WTC11 (cell line): Measurements from ENCODE around the gene SGF29. TPM values are rescaled to one million over a fixed set of nuclear protein-coding genes. Genes with fewer than 3 reads are reported as not detected.

ENCODE experiments used
- ATAC-seq: fragments of 200-7000 bp; cut with Tn5 transposase; 2 replicates; pipeline ENCODE4 v1.10.0; 2021; ENCODE audit warnings: mild to moderate bottlenecking, moderate library complexity
- CTCF ChIA-PET: fragments of 300-600 bp; sonication (Branson Sonifier 250); formaldehyde crosslinking; loops from one replicate; lab custom pipeline; 2021; ENCODE audit warnings: antibody characterized with exemption; lab: Charles Lee
- POLR2A ChIA-PET: fragments of 350-600 bp; sonication (Branson Sonifier 250); formaldehyde crosslinking; loops from one replicate; lab custom pipeline; 2021; ENCODE audit warnings: antibody characterized with exemption; lab: Charles Lee
- DNase-seq: peaks from one replicate; pipeline ENCODE4 v3.0.0; 2021; ENCODE audit warnings: low spot score
- H3K27ac Mint-ChIP-seq: 2 replicates; pipeline ENCODE4 v1.8.0; 2021; ENCODE audit warnings: mixed read lengths
- H3K27me3 Mint-ChIP-seq: 2 replicates; pipeline ENCODE4 v1.8.0; 2021; ENCODE audit warnings: low read depth, mild to moderate bottlenecking, moderate library complexity, mixed read lengths
- H3K36me3 Mint-ChIP-seq: 2 replicates; pipeline ENCODE4 v1.8.0; 2021; ENCODE audit warnings: mixed read lengths
- H3K4me1 Mint-ChIP-seq: 2 replicates; pipeline ENCODE4 v1.8.0; 2022; ENCODE audit warnings: mixed read lengths
- H3K4me3 Mint-ChIP-seq: 2 replicates; pipeline ENCODE4 v1.8.0; 2021; ENCODE audit warnings: mild to moderate bottlenecking, moderate library complexity, mixed read lengths
- H3K9me3 Mint-ChIP-seq: 2 replicates; pipeline ENCODE4 v1.8.0; 2021; ENCODE audit warnings: mixed read lengths
- CREB1 ChIP-seq: sonication (generic); formaldehyde crosslinking; IDR thresholded peaks from 2 replicates; pipeline ENCODE4 v1.8.0; 2023; ENCODE audit warnings: mild to moderate bottlenecking, missing genetic modification reagents
- ESRRA ChIP-seq: sonication (generic); formaldehyde crosslinking; IDR thresholded peaks from 2 replicates; pipeline ENCODE4 v1.8.1; 2022; ENCODE audit warnings: mild to moderate bottlenecking, missing genetic modification reagents, borderline replicate concordance
- FOXP1 ChIP-seq: sonication (generic); formaldehyde crosslinking; IDR thresholded peaks from 2 replicates; pipeline ENCODE4 v1.8.0; 2022; ENCODE audit warnings: missing genetic modification reagents, mild to moderate bottlenecking, moderate library complexity, borderline replicate concordance
- GABPB1 ChIP-seq: sonication (generic); formaldehyde crosslinking; IDR thresholded peaks from 2 replicates; pipeline ENCODE4 v1.8.1; 2023; ENCODE audit warnings: mild to moderate bottlenecking, missing genetic modification reagents
- JAZF1 ChIP-seq: fragments of 250-450 bp; sonication (Bioruptor Pico); IDR thresholded peaks from 2 replicates; pipeline ENCODE4 v1.9.0; 2021; ENCODE audit warnings: moderate library complexity, mild to moderate bottlenecking, inconsistent platforms
- NFE2L1 ChIP-seq: sonication (generic); formaldehyde crosslinking; IDR thresholded peaks from 2 replicates; pipeline ENCODE4 v1.8.1; 2023; ENCODE audit warnings: missing genetic modification reagents
- RELA ChIP-seq: sonication (generic); formaldehyde crosslinking; IDR thresholded peaks from 2 replicates; pipeline ENCODE4 v1.8.1; 2022; ENCODE audit warnings: missing genetic modification reagents, mild to moderate bottlenecking, borderline replicate concordance
- SP1 ChIP-seq: sonication (generic); formaldehyde crosslinking; conservative IDR thresholded peaks from 2 replicates; pipeline ENCODE4 v1.8.1; 2022; ENCODE audit warnings: missing genetic modification reagents
- TCF7 ChIP-seq: sonication (generic); formaldehyde crosslinking; IDR thresholded peaks from 2 replicates; pipeline ENCODE4 v1.8.0; 2022; ENCODE audit warnings: mild to moderate bottlenecking, low read depth, missing genetic modification reagents, moderate library complexity
- TP53 ChIP-seq: sonication (generic); formaldehyde crosslinking; IDR thresholded peaks from 2 replicates; pipeline ENCODE4 v1.8.1; 2023; ENCODE audit warnings: mild to moderate bottlenecking, missing genetic modification reagents
- ZNF416 ChIP-seq: fragments of 250-450 bp; sonication (Bioruptor Pico); IDR thresholded peaks from 2 replicates; pipeline ENCODE4 v1.9.0; 2021; ENCODE audit warnings: mild to moderate bottlenecking, inconsistent platforms
- total RNA-seq: library from RNA; stranded (reverse); gene quantifications from 3 replicates; pipeline ENCODE4 v1.2.3, GENCODE V29; 2021
- TF ChIP-seq, protein P1 (sequence below): sonication (generic); formaldehyde crosslinking; IDR thresholded peaks from 2 replicates; pipeline ENCODE4 v1.8.0; 2022; ENCODE audit warnings: missing genetic modification reagents
- TF ChIP-seq, protein P2 (sequence below): fragments of 250-450 bp; sonication (Bioruptor Pico); IDR thresholded peaks from 2 replicates; pipeline ENCODE4 v1.8.0; 2021; ENCODE audit warnings: mild to moderate bottlenecking
- TF ChIP-seq, protein P3 (sequence below): sonication (generic); formaldehyde crosslinking; IDR thresholded peaks from 2 replicates; pipeline ENCODE4 v1.8.1; 2022; ENCODE audit warnings: low read depth, missing genetic modification reagents, borderline replicate concordance
- TF ChIP-seq, protein P4 (sequence below): fragments of 200-600 bp; IDR thresholded peaks from 2 replicates; pipeline ENCODE4 v1.8.0; 2022; ENCODE audit warnings: antibody characterized with exemption
- TF ChIP-seq, protein P5 (sequence below): sonication (generic); formaldehyde crosslinking; IDR thresholded peaks from 2 replicates; pipeline ENCODE4 v1.8.1; 2023; ENCODE audit warnings: mild to moderate bottlenecking, missing genetic modification reagents
- TF ChIP-seq, protein P6 (sequence below): sonication (generic); formaldehyde crosslinking; IDR thresholded peaks from 2 replicates; pipeline ENCODE4 v1.8.0; 2022; ENCODE audit warnings: mild to moderate bottlenecking, missing genetic modification reagents
- TF ChIP-seq, protein P7 (sequence below): sonication (generic); formaldehyde crosslinking; IDR thresholded peaks from 2 replicates; pipeline ENCODE4 v1.8.1; 2023; ENCODE audit warnings: mild to moderate bottlenecking, missing genetic modification reagents, moderate library complexity
- TF ChIP-seq, protein P8 (sequence below): sonication (generic); formaldehyde crosslinking; IDR thresholded peaks from 2 replicates; pipeline ENCODE4 v1.8.1; 2023; ENCODE audit warnings: mild to moderate bottlenecking, moderate library complexity, missing genetic modification reagents

SGF29 gene
- total RNA-seq, 1 experiment from 2014 or later: 15.0 TPM

DNA sequence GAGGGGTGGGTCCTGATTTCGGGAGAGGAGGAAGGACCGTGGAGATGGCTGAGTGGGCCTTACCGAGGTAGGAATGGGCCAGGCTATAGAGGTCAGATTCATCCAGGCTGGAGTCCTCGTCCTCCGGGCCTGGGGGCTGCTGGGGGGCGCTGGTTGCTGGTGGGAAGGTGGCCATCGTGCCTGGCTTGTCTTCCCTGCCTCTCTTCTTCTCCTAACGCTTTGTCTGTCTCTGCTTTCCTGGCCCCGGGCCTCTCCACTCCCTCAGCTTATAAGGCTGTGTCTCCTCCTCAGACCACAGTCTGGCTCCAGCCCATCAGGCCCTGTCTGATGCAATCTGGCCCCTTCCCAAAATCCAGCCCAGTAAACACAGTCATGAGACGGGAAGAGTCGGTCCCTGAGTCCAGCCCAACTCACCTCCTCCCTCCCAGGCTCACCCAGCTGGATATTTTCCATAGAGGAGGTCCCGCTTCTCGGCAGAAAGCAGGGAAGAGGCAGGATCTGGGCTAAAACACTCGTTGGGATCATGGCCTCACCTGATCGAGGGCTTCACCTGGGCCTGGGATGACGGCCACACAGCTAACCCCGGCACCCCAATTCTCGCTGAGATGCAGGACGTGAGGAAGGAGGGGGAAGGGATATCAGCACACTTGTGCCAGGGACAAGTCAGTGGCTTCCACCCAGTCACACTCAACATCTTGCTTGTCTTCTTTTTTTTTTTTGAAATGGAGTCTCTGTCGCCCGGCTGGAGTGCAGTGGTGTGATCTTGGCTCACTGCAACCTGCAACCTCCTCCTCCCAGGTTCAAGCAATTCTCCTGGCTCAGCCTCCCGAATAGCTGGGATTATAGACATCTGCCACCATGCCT lies 14.8 kb upstream of the SGF29 start, which contains the start of gene NUPR1:
Gene NUPR1 (minus strand): TSS at position 242 of the 864 bp plus-strand sequence. CDS start 67 bp downstream, at position 175.
- Mint-ChIP-seq H3K9me3 (no peaks in the 10 kb centered on the region), H3K4me3 (no peak within 1 kb of the TSS), H3K27ac (peak within 1 kb of the TSS; percentile 25; the same call in 1 of the 2 replicates), H3K36me3 (no peaks in the 10 kb centered on the region), H3K27me3 (no peaks in the 10 kb centered on the region; the same call in 1 of the 2 replicates), H3K4me1 (no peaks in the 10 kb centered on the region)
- DNase-seq (peak; percentile 14), ATAC-seq (peak; percentile 38)
- CTCF ChIA-PET: no interaction called here
- POLR2A ChIA-PET: interaction anchor here (0.6 kb wide), 1 partner anchor 10 kb away, joined by 3 read pairs; no protein-coding TSS in a partner anchor
- no peak for TF ChIP-seq FOXP1
- no peak for TF ChIP-seq CREB1 (CRISPR knock-in tag)
- TF ChIP-seq, protein P1, sequence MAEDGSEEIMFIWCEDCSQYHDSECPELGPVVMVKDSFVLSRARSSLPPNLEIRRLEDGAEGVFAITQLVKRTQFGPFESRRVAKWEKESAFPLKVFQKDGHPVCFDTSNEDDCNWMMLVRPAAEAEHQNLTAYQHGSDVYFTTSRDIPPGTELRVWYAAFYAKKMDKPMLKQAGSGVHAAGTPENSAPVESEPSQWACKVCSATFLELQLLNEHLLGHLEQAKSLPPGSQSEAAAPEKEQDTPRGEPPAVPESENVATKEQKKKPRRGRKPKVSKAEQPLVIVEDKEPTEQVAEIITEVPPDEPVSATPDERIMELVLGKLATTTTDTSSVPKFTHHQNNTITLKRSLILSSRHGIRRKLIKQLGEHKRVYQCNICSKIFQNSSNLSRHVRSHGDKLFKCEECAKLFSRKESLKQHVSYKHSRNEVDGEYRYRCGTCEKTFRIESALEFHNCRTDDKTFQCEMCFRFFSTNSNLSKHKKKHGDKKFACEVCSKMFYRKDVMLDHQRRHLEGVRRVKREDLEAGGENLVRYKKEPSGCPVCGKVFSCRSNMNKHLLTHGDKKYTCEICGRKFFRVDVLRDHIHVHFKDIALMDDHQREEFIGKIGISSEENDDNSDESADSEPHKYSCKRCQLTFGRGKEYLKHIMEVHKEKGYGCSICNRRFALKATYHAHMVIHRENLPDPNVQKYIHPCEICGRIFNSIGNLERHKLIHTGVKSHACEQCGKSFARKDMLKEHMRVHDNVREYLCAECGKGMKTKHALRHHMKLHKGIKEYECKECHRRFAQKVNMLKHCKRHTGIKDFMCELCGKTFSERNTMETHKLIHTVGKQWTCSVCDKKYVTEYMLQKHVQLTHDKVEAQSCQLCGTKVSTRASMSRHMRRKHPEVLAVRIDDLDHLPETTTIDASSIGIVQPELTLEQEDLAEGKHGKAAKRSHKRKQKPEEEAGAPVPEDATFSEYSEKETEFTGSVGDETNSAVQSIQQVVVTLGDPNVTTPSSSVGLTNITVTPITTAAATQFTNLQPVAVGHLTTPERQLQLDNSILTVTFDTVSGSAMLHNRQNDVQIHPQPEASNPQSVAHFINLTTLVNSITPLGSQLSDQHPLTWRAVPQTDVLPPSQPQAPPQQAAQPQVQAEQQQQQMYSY (CRISPR knock-in tag): no peak
- no peak for TF ChIP-seq RELA (CRISPR knock-in tag)
- TF ChIP-seq, protein P2, sequence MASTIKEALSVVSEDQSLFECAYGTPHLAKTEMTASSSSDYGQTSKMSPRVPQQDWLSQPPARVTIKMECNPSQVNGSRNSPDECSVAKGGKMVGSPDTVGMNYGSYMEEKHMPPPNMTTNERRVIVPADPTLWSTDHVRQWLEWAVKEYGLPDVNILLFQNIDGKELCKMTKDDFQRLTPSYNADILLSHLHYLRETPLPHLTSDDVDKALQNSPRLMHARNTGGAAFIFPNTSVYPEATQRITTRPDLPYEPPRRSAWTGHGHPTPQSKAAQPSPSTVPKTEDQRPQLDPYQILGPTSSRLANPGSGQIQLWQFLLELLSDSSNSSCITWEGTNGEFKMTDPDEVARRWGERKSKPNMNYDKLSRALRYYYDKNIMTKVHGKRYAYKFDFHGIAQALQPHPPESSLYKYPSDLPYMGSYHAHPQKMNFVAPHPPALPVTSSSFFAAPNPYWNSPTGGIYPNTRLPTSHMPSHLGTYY (CRISPR knock-in tag): no peak
- TF ChIP-seq, protein P3, sequence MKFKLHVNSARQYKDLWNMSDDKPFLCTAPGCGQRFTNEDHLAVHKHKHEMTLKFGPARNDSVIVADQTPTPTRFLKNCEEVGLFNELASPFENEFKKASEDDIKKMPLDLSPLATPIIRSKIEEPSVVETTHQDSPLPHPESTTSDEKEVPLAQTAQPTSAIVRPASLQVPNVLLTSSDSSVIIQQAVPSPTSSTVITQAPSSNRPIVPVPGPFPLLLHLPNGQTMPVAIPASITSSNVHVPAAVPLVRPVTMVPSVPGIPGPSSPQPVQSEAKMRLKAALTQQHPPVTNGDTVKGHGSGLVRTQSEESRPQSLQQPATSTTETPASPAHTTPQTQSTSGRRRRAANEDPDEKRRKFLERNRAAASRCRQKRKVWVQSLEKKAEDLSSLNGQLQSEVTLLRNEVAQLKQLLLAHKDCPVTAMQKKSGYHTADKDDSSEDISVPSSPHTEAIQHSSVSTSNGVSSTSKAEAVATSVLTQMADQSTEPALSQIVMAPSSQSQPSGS (CRISPR knock-in tag): no peak
- peak; percentile 100 for TF ChIP-seq GABPB1
- TF ChIP-seq, all 79 proteins: peak for 1

DNA sequence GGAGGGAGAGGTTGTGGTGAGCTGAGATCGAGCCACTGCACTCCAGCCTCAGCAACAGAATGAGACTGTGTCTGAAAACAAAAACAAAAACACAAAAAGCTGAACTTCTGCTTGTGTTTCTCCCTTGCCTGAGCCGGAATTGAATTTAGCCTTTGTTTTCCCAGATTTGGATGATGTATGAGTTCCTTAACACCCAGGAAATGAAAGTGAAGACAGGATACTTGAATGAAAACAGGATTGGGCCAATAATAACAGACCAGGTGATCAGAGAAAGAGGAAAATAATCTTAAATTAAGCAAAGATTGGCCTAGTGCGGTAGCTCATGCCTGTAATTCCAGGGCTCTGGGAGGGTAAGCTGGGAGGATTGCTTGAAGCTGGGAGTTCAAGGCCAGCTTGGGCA lies 13.4 kb upstream of the SGF29 start:
- Mint-ChIP-seq H3K4me3 (no peak overlapping the region), H3K27me3 (no peaks in the 10 kb centered on the region), H3K36me3 (no peaks in the 10 kb centered on the region), H3K4me1 (no peaks in the 10 kb centered on the region), H3K9me3 (no peaks in the 10 kb centered on the region), H3K27ac (no peak overlapping the region)
- no peak for DNase-seq
- ChIA-PET POLR2A (no interaction called here), CTCF (no interaction called here)
- ATAC-seq: no peak
- TF ChIP-seq FOXP1 (no peak), ZNF416 (CRISPR knock-in tag) (no peak), TCF7 (CRISPR knock-in tag) (no peak), JAZF1 (CRISPR knock-in tag) (no peak), SP1 (no peak), NFE2L1 (CRISPR knock-in tag) (no peak), TP53 (CRISPR knock-in tag) (no peak), ESRRA (no peak)
- TF ChIP-seq, protein P4, sequence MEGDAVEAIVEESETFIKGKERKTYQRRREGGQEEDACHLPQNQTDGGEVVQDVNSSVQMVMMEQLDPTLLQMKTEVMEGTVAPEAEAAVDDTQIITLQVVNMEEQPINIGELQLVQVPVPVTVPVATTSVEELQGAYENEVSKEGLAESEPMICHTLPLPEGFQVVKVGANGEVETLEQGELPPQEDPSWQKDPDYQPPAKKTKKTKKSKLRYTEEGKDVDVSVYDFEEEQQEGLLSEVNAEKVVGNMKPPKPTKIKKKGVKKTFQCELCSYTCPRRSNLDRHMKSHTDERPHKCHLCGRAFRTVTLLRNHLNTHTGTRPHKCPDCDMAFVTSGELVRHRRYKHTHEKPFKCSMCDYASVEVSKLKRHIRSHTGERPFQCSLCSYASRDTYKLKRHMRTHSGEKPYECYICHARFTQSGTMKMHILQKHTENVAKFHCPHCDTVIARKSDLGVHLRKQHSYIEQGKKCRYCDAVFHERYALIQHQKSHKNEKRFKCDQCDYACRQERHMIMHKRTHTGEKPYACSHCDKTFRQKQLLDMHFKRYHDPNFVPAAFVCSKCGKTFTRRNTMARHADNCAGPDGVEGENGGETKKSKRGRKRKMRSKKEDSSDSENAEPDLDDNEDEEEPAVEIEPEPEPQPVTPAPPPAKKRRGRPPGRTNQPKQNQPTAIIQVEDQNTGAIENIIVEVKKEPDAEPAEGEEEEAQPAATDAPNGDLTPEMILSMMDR: no peak
- TF ChIP-seq, protein P5, sequence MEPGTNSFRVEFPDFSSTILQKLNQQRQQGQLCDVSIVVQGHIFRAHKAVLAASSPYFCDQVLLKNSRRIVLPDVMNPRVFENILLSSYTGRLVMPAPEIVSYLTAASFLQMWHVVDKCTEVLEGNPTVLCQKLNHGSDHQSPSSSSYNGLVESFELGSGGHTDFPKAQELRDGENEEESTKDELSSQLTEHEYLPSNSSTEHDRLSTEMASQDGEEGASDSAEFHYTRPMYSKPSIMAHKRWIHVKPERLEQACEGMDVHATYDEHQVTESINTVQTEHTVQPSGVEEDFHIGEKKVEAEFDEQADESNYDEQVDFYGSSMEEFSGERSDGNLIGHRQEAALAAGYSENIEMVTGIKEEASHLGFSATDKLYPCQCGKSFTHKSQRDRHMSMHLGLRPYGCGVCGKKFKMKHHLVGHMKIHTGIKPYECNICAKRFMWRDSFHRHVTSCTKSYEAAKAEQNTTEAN (CRISPR knock-in tag): no peak
- TF ChIP-seq, protein P6, sequence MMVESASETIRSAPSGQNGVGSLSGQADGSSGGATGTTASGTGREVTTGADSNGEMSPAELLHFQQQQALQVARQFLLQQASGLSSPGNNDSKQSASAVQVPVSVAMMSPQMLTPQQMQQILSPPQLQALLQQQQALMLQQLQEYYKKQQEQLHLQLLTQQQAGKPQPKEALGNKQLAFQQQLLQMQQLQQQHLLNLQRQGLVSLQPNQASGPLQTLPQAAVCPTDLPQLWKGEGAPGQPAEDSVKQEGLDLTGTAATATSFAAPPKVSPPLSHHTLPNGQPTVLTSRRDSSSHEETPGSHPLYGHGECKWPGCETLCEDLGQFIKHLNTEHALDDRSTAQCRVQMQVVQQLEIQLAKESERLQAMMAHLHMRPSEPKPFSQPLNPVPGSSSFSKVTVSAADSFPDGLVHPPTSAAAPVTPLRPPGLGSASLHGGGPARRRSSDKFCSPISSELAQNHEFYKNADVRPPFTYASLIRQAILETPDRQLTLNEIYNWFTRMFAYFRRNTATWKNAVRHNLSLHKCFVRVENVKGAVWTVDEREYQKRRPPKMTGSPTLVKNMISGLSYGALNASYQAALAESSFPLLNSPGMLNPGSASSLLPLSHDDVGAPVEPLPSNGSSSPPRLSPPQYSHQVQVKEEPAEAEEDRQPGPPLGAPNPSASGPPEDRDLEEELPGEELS (CRISPR knock-in tag): no peak
- TF ChIP-seq, protein P7, sequence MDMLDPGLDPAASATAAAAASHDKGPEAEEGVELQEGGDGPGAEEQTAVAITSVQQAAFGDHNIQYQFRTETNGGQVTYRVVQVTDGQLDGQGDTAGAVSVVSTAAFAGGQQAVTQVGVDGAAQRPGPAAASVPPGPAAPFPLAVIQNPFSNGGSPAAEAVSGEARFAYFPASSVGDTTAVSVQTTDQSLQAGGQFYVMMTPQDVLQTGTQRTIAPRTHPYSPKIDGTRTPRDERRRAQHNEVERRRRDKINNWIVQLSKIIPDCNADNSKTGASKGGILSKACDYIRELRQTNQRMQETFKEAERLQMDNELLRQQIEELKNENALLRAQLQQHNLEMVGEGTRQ (CRISPR knock-in tag): no peak
- TF ChIP-seq, protein P8, sequence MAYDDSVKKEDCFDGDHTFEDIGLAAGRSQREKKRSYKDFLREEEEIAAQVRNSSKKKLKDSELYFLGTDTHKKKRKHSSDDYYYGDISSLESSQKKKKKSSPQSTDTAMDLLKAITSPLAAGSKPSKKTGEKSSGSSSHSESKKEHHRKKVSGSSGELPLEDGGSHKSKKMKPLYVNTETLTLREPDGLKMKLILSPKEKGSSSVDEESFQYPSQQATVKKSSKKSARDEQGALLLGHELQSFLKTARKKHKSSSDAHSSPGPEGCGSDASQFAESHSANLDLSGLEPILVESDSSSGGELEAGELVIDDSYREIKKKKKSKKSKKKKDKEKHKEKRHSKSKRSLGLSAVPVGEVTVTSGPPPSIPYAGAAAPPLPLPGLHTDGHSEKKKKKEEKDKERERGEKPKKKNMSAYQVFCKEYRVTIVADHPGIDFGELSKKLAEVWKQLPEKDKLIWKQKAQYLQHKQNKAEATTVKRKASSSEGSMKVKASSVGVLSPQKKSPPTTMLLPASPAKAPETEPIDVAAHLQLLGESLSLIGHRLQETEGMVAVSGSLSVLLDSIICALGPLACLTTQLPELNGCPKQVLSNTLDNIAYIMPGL (CRISPR knock-in tag): no peak
